Testis (tissue), 3 donors: ENCODE results near the gene PCDHGA2. TPM values are rescaled to one million over a fixed set of nuclear protein-coding genes. Genes with fewer than 3 reads are reported as not detected.

Source experiments
- DNase-seq: peaks from one replicate; pipeline ENCODE4 v3.0.0-alpha.2; 2019
- H3K27ac ChIP-seq, 2 donors: fragments of 200-600 bp; sonication (generic); one replicate each; pipeline ENCODE4 v1.5.1; 2019
- H3K27me3 ChIP-seq: fragments of 200-600 bp; sonication (generic); one replicate; pipeline ENCODE4 v1.5.1; 2019
- H3K36me3 ChIP-seq: fragments of 200-600 bp; sonication (generic); one replicate; pipeline ENCODE4 v1.5.1; 2017; ENCODE audit warnings: low read depth; ENCODE audit errors: missing control alignments
- H3K4me1 ChIP-seq: fragments of 200-600 bp; sonication (generic); one replicate; pipeline ENCODE4 v1.5.1; 2019
- H3K4me3 ChIP-seq, 2 donors: fragments of 200-600 bp; sonication (generic); one replicate each; pipeline ENCODE4 v1.5.1; 2017 to 2019
- H3K9me3 ChIP-seq: fragments of 200-600 bp; sonication (generic); one replicate; pipeline ENCODE4 v1.5.1; 2017
- POLR2A ChIP-seq: fragments of 450-650 bp; IDR thresholded peaks from one replicate; pipeline ENCODE4 v1.6.1; 2017; ENCODE audit warnings: antibody characterized with exemption, mild to moderate bottlenecking, moderate library complexity
- WGBS, 2 donors: methylation state at CpG; one replicate each; pipeline ENCODE4 v1.1.5; 2018; 5-methylcytosine and 5-hydroxymethylcytosine counted together
- intact Hi-C: fragments of 100-400 bp; cut with DNase I; formaldehyde crosslinking; loops from one replicate; pipeline ENCODE4 v1.15.1; 2023; ENCODE audit warnings: low total_unique reads
- polyA plus RNA-seq: library from polyadenylated mRNA; stranded (reverse); fragments of 350-450 nt; fragmentation: Illumina TruSeq; extraction: RNeasy Lipid Tissue Mini Kit (QIAGEN cat#74804); gene quantifications from one replicate; pipeline ENCODE4 v1.2.3, GENCODE V29; 2014; ENCODE audit warnings: low read depth, low replicate concordance; ENCODE audit not compliant: insufficient read depth
- total RNA-seq, 2 donors: library from RNA; depleted of rRNA; stranded (reverse); fragments of >200 nt; gene quantifications; one replicate each; pipeline ENCODE4 v1.2.3, GENCODE V29; 2016
- TF ChIP-seq, protein P1 (sequence below), 3 experiments: fragments of 450-650 bp in 2 of 3; fragments of 200-600 bp in 1 of 3; sonication (generic) in 1 of 3; IDR thresholded peaks; one replicate each; pipeline ENCODE4 v1.5.1; 2016 to 2019; ENCODE audit warnings: antibody characterized with exemption in 3 of 3, mild to moderate bottlenecking in 2 of 3, moderate library complexity in 1 of 3

Gene PCDHGA2
- total and polyA plus RNA-seq, 3 donors from 2014 or later, result 5.6 to 31.0 (median 19.4) TPM

DNA sequence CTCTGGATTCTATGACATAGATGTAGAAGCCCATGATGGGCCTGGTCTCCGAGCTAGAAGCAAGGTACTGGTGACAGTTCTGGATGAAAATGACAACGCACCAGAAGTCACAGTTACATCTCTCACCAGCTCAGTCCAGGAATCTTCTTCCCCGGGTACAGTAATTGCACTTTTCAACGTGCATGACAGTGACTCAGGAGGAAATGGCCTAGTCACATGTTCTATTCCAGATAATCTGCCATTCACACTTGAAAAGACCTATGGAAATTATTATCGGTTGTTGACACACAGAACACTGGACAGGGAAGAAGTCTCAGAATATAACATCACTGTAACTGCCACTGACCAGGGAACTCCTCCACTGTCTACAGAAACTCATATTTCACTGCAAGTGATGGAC, 17.6 kb downstream of the PCDHGA2 start:
- TF ChIP-seq POLR2A, result no peak
- TF ChIP-seq, protein P1, sequence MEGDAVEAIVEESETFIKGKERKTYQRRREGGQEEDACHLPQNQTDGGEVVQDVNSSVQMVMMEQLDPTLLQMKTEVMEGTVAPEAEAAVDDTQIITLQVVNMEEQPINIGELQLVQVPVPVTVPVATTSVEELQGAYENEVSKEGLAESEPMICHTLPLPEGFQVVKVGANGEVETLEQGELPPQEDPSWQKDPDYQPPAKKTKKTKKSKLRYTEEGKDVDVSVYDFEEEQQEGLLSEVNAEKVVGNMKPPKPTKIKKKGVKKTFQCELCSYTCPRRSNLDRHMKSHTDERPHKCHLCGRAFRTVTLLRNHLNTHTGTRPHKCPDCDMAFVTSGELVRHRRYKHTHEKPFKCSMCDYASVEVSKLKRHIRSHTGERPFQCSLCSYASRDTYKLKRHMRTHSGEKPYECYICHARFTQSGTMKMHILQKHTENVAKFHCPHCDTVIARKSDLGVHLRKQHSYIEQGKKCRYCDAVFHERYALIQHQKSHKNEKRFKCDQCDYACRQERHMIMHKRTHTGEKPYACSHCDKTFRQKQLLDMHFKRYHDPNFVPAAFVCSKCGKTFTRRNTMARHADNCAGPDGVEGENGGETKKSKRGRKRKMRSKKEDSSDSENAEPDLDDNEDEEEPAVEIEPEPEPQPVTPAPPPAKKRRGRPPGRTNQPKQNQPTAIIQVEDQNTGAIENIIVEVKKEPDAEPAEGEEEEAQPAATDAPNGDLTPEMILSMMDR (IDR thresholded peaks at IDR 0.05), result no peak
- no peak for DNase-seq
- 39 to 56% methylated on average over 5 of the region's 5 CpGs for WGBS, 2 donors
- intact Hi-C loops, result no loop called here
- no peaks in the 10 kb centered on the region for H3K36me3 ChIP-seq
- H3K9me3 ChIP-seq, result no peaks in the 10 kb centered on the region
- H3K27me3 ChIP-seq, result no peaks in the 10 kb centered on the region
- no peak overlapping the region for H3K27ac ChIP-seq
- no peaks in the 10 kb centered on the region for H3K4me1 ChIP-seq
- H3K4me3 ChIP-seq, result no peak overlapping the region

DNA sequence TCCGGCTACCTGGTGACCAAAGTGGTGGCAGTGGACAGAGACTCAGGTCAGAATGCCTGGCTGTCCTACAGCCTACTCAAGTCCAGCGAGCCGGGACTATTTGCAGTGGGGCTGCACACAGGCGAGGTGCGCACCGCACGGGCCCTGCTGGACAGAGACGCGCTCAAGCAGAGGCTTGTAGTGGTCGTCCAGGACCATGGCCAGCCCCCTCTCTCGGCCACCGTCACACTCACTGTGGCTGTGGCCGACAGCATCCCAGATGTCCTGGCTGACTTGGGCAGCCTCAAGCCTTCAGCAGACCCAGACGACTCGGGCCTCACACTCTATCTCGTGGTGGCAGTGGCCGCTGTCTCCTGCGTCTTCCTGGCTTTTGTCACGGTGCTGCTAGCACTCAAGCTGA, 18.4 kb downstream of the PCDHGA2 start:
- H3K4me1 ChIP-seq, result no peaks in the 10 kb centered on the region
- H3K27me3 ChIP-seq, result no peaks in the 10 kb centered on the region
- 34 to 72% methylated on average over 3 to 13 of the region's 19 CpGs for WGBS, 2 donors
- no peak for DNase-seq
- no peak overlapping the region for H3K27ac ChIP-seq
- intact Hi-C loops, result no loop called here
- TF ChIP-seq, protein P1 (IDR thresholded peaks at IDR 0.05), result no peak
- no peak for TF ChIP-seq POLR2A
- no peaks in the 10 kb centered on the region for H3K36me3 ChIP-seq
- no peak overlapping the region for H3K4me3 ChIP-seq
- no peaks in the 10 kb centered on the region for H3K9me3 ChIP-seq

DNA sequence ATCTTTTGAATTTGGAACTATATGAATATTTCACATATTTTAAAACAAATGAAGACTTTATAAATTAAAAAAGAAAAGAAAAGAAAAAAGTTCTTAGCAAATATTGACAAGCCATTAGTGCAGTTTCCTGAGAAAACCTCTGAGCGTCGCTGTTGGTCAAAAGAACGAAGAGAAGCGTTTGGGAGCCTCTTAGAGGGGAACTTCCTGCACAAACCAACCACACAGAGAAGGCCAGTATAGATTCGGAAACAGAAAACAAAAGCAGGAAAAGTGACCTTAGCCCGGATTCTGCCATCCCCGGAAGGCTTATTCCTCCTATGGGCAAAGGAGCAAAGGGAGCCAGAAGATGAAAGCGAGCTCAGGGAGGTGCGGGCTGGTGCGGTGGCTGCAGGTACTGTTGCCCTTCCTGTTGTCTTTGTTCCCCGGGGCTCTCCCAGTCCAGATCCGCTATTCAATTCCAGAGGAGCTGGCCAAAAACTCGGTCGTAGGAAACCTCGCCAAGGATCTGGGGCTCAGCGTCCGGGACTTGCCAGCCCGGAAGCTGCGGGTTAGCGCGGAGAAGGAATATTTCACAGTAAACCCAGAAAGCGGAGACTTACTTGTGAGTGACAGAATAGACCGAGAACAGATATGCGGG, 21.3 kb downstream of the PCDHGA2 start, which contains the start of gene PCDHGB2:
Gene PCDHGB2, plus strand, starts transcription at position 205 of the 637 bp plus-strand sequence. Its CDS starts 142 bp downstream, at position 347.
- H3K27me3 ChIP-seq, result no peaks in the 10 kb centered on the region
- peak within 1 kb of the TSS in 1 of 2 donors; percentile 24 for H3K4me3 ChIP-seq
- intact Hi-C loops, result no loop called here
- H3K27ac ChIP-seq, result no peak within 1 kb of the TSS
- WGBS, 2 donors, result 14 to 20% methylated on average over 24 of the region's 24 CpGs
- DNase-seq, result no peak
- H3K9me3 ChIP-seq, result no peaks in the 10 kb centered on the region
- no peaks in the 10 kb centered on the region for H3K36me3 ChIP-seq
- TF ChIP-seq, protein P1 (IDR thresholded peaks at IDR 0.05), result peak in 2 of 3 experiments; percentile 17 to 39
- no peak for TF ChIP-seq POLR2A
- H3K4me1 ChIP-seq, result no peaks in the 10 kb centered on the region

DNA sequence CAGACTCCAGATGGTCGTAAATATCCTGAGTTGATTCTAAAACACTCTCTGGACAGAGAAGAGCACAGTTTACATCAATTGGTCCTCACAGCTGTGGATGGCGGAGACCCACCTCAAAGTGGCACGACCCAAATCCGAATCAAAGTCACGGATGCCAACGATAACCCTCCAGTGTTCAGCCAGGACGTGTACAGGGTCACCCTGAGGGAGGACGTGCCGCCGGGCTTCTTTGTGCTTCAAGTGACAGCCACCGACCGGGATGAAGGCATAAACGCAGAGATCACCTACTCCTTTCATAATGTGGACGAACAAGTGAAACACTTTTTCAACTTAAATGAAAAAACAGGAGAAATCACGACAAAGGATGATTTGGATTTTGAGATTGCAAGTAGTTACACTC, 22.1 kb downstream of the PCDHGA2 start:
- no peaks in the 10 kb centered on the region for H3K27me3 ChIP-seq
- TF ChIP-seq, protein P1 (IDR thresholded peaks at IDR 0.05), result no peak
- TF ChIP-seq POLR2A, result no peak
- no peaks in the 10 kb centered on the region for H3K4me1 ChIP-seq
- WGBS, 2 donors, result 27 to 32% methylated on average over 15 of the region's 15 CpGs
- H3K9me3 ChIP-seq, result no peaks in the 10 kb centered on the region
- no peak overlapping the region for H3K27ac ChIP-seq
- H3K4me3 ChIP-seq, result no peak overlapping the region
- no peaks in the 10 kb centered on the region for H3K36me3 ChIP-seq
- no peak for DNase-seq
- intact Hi-C loops, result no loop called here

DNA sequence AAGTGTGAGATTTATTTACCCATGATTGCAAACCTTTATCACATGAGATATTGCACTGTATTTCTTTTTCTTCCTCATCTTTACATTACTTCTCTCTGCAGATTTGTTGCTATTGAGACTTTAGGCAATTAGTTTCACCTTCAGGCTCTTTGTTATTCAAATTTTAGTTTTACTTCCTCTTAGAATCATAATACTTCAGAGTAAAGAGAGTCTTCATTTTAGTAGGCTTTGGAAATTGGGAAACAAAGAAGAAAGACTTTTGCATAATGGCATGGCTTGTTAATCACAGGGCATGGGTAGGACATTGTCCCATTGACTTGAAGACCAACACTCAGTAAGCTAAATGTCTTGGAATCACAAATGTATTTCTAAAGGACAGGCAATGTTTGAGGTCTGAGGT, 24.2 kb downstream of the PCDHGA2 start:
- no peaks in the 10 kb centered on the region for H3K4me1 ChIP-seq
- no peaks in the 10 kb centered on the region for H3K9me3 ChIP-seq
- no peak overlapping the region for H3K4me3 ChIP-seq
- TF ChIP-seq, protein P1 (IDR thresholded peaks at IDR 0.05), result no peak
- TF ChIP-seq POLR2A, result no peak
- no peak for DNase-seq
- intact Hi-C loops, result no loop called here
- H3K27ac ChIP-seq, result no peak overlapping the region
- no peaks in the 10 kb centered on the region for H3K27me3 ChIP-seq
- no peaks in the 10 kb centered on the region for H3K36me3 ChIP-seq
